HG03064 (cell line): Measurements from ENCODE around the gene MIPEP.
"Not testable (repeated sequence)": the region's sequence is repeated elsewhere in the genome, so short reads cannot be mapped to it uniquely, and the experiment has no call there.

Experiments
- ATAC-seq: cut with Tn5 transposase; IDR thresholded peaks from one replicate; pipeline ENCODE4 v1.9.1; 2021; ENCODE audit warnings: low read depth; ENCODE audit not compliant: unreplicated experiment

Gene MIPEP

DNA sequence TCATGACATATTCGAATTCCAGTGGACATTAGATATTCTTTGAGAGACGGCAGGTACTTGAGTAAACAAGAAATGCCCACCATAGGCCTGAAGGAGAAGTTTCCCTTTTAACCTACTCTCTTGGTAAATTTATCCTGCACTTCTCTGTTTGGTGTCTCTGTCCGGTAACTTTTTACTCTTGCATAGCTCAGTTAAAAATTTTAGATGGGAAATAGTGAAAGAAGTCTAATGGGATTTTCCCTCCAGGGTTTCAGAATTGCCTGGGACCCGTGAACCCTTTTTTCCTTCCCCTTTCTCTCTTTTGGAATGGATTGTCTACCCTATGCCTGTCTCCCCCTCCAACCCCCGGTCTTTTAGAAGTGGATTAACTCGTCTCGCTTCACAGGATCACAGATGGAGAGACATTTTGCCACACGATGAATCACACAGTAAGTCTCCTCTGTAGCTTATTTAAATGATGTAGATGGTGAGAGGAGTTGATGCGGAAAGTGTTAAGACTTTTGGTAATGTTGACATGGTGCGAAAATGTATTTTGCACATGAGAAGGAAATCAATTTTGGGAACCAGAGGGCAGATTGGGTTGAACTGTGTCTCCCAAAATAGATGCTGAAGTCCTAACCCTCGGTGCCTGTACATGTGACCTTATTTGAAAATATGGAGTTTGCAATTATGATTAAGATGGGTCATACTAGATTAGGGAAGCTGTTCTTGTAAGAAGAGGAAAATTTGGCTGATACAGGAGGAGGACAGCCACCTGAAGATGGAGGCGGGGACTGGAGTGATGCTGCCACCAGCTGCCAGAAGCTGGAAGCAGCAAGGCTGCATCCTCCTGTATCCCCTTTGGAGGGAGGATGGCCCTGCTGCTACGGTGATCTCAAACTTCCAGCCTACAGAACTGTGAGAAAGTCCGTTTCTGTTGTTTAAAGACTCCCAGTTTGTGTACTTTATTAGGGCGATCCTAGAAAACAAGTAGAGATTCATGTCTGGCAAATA lies 711 bp upstream of the MIPEP start:
- peak; percentile 7 for ATAC-seq

DNA sequence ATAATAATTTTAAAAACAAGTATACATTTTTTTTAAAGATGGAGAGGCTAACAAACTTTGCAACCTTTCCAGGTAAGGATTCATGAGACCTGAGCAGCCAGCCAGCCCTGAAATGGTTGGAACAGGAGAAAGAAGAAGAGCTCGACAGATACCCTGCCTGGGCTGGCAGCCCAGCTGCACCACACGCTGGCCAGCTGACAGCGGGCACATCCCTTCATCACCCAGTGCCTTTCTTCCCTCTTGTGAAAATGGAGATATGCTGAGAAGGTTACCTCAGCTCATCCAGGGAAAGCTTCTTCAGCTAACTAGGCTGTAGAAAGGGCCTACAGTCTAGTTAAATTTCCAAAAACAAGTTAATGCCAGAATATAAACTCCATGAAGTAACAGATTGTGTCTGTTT lies 4.8 kb downstream of the MIPEP start:
- not testable (repeated sequence) for ATAC-seq

DNA sequence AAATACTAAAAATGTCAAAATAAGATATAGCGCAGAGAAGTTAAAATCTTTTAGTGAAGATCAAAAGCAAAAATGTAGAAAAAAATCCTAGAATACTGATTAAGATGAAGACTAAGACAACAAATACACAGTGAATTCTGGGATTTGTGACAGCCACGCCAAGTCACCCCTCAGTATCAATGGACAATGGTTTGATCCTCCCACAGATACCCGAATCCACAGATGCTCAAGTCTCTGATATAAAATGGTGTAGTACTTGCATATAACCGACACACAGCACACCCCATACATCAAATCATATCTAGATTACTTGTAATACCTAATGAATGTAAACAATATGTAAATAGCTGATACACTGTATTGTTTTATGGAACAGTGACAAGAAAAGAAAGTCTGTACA lies 5.9 kb downstream of the MIPEP start:
- no peak for ATAC-seq

DNA sequence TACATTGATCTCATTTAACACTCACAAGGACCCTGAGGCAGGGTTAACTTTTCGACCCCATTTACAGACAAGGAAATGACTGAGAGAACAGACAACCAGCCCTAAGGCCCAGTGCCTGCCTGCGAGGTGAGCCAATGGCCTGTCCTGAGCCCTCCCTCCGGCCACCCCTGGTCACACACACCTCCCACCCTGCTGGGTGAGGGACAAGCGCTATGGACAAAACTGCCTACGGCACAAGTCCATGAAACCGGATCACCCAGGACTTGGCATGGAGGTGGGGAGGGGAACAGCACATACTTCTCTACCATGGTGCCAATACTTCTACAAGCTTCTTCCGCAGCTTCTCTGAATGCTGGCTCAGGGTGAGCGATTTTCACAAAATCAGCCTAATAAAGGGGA lies 7.8 kb downstream of the MIPEP start:
- not testable (repeated sequence) for ATAC-seq

DNA sequence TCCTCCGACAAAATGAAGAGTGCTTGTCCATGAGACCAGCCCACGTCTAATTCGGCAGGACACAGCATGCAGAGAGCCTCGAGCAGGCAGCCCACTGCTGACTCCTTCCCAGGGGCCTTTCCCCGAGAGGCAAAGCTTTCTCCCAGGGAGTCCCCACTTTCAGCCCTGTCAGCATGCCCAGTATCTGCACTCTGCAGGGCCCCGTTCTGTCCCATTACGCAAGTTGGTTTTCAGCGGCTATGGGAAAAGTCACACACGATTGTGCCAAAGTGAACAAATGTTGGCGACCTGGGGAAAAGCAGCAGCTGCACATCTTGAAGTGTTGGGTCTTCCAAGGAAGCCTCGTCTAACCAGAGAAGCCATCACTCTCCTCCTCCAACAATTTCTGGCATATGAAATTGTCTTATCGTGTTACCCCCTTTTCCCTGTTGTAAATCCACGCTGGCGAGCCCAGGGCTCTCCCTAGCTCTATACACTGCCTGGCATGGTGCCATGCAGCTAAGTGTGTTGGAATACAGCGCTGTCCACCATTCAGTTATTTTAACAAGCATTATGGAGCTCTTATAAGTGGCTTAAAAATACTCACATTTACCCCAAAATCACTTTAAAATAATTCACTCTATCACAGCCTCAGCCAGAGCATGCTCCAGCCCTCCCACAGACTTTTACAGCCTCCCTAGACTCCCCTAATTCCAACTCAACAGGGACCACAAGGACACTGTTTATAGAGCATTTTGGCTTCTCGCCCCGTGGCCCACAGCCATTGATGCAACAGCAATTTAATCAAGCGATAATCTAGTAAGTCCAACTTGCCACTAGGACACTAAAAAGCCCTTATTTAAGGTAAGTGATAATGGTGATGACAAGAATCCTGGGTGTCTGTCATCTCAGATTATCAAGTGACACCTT lies 8.5 kb downstream of the MIPEP start:
- not testable (repeated sequence) for ATAC-seq

DNA sequence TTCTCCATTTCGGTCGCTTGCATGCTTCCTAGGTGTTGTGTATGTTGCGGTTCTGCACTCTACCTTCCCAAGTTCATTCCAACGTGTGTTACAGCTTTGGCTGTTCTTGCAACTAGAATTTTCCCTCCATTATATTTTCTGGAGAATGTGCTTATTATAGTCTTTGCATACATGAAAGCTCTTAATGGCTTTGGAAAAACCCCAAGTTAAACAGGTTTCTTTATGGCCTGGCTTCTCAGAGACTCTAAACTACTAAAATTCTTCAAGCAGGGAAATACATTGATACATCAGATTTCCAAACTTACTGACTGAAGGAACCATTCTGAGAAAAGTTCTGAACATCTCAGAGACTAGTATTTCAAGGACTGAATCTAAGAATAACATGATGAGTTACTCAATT lies 11.9 kb downstream of the MIPEP start:
- no peak for ATAC-seq

DNA sequence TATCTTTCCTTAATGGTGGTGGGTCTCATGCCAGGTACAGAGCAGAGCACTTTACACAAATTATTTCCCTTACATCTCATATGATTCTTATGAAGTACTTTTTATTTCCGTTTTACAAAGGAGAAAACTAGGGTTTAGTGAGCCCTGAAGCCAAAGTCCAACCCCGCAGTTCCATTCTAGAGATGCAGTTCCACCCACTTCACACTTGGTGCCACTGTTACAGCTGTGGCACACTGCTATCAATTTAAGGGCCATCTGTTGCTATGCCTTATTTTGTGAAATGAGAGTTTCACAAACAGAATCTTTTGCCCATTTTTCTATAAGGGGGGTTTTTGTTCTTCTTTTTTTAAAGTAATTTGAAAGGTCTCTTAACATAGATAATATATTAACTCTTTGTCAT lies 12.9 kb downstream of the MIPEP start:
- ATAC-seq, result no peak

DNA sequence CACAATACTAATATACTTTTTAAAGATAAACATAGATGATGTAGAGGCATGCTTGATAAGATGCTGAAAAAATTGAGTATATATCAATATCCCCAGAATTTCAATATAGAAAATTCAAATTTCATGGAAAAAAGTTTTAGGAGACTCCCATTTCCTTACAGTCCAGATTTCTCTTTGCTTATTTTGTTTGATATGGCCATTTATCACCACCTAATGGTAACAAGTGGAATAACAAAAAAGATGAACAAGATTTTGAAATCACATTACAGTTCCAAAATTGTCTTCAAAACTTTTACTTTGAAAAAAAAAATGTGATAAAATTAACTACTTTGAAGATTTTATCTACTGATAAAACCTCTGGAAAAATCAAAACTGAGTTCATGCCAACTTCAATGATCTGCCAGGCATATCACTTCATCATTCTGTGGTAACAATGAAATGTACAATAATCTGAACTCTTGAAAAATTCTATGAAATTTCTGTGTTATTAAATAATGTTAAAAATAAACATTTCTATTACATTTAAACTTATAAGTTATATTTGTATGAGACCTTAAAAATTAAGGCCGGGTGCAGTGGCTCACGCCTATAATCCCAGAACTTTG lies 17.5 kb downstream of the MIPEP start:
- ATAC-seq, result no peak

DNA sequence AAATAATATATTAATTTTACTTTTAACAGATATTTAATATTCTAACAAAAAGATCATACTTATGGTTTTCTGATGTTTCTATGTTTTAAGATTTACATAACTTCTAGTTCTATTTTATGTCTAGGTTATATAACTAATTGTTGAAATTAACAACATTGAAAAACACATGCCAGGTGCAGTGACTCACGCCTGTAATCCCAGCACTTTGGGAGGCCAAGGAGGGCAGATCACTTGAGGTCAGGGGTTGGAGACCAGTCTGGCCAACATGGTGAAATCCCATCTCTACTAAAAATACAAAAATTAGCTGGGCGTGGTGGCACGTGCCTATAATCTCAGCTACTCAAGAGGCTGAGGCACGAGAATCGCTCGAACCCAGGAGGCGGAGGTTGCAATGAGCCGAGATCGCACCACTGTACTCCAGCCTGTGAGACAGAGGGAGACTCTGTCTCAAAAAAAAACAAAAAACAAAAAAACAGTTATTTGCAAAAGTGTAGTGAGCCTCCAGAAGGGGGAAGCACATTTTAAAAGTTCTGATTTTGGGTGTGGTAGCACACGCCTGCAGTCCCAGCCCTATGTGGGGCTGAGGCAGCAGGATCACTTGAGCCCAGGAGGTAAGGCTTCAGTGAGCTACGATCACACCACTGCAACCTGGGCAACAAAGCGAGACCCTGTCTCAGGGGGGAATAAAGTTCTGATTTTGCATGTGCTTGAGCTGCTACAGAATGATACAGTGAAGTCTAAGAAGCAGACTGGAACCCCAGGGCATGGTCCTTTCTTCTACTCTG lies 18.7 kb downstream of the MIPEP start:
- ATAC-seq, result no peak

DNA sequence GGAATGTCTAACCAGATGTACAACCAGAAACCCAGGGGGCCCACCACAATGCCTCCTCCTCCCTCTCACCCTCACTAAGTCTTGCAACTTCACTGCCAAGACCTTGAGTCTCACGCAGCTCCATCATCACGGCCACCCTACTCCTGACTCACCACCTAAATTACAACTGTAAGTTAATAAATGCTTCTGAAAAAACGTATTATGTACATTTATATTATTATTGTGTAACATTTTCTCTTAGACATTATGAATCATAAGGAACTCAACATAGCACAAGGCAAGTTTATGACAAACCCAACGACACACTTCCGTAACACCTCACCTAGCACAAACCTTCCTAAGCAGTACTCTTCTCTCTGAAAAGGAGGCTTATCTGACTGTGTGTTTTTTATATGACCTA lies 20.7 kb downstream of the MIPEP start:
- no peak for ATAC-seq

DNA sequence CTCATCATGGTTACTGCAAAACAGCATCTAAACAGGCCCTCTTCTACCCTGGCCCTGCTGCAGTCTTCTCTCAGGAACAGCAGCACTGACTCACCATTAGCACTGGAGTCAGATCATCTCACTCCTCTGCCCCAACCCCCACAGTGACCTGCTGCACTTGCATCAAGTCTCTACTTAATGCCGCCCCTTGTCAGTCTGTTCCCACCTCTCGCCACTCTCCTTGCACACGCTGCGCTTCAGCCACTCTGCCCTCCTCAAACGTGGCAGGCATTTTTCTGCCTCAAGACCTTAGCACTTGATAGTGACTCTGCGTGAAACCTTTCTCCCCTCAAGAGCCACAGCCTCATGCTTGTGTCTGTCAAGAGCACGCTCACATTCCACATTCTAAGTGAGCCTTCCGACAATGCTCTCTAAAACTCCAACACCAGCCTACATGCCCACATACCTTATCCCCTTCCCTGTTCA lies 22.1 kb downstream of the MIPEP start:
- no peak for ATAC-seq

DNA sequence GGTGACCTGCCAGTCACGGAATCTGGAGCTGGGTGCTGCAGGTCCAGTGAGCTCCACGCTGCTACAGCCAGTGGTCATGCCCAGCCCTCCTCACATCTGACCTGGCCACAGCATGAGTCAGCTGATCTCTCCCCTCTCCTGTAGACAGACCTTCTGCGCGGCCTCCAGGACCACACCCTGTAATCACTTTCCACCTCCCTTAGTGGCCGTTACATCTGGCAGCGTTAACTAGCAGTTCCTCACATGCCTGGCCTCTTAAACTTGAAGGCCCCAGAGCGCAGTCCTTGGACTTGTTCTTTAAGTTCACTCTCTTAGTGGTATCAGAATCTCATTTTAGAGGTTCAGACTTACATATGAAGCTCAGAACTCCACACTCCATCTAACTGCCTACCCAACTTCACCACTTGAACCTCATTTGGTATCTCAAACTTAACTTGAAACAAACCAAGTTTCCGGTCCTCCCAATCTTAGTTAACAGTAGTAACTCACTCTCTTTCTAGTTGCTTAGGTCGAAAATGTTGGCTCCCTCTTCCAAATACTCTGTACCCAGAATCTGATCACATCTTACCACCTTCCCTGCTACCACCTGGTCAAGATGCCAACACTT lies 22.7 kb downstream of the MIPEP start:
- no peak for ATAC-seq

DNA sequence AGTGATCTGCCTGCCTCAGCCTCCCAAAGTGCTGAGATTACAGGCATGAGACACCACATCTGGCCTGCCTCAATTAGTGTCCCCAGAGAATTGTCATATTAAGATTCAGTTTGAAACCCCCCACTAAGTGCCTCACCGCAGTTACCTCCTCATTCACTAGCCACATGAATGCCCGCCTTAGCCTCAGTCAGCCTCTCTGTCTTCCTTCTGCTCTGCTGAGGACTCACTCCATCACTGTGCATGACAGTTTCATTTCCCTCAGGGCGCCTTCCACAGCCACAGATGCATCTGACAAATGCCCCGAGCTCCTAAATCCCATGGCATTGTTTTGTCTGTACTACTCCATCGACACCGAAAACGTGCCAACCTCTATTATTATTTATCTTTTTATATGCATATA lies 23.3 kb downstream of the MIPEP start:
- ATAC-seq, result no peak

DNA sequence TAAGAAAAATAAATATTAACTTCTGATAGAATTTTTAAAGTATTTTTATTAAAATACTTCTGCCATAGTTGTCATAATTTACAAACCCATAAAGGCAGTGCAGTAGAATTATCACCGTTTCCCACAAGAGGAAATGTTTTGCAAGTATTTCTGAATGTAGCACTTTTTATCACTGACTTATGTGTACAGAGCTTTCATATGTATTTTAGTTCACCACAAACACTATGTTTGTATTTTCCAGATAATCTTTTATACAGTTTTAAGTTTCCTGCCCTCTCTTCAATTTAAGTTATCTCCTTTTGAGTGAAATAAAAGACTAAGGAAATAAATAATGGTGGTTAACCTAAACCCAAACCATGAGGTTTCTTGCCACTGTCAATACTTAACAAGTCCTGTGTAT lies 24.2 kb downstream of the MIPEP start:
- ATAC-seq, result no peak

DNA sequence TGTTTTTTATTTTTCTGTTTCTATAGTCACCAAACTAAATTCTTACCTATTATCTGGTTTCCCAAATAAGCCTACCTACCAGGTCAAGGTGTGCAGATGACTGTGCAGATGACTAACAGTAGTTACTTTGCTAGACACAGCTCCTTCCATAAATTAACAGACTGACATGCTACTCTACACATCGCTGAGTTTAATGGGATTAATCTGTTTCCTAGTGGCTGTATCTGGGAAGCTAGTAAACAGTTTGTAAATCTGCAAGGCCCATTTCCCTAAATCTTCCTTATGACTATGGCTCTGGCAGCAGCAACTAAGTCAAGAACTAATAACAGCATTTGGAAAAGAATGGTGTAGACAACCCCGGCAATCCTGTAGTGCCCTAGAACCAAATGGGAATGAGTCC lies 27.9 kb downstream of the MIPEP start:
- no peak for ATAC-seq

DNA sequence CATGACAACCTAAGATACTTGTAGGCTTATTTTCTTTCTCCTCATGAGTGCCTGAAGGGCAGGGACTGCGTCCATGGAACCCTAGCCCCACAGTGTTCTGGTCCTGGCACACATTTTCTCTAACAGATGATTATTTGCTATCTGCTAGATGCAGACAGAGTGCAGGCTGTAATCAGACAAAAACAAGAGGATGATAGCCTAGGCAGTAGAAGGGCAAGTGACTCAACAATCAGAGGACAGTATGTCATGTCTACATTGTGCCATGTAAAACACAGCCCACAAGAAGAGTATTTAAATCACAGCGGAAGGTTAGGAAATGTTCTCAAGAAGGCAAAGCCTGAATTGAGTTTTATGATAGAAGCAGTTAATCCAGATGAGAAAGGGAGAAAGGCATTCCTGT lies 29.3 kb downstream of the MIPEP start:
- no peak for ATAC-seq

DNA sequence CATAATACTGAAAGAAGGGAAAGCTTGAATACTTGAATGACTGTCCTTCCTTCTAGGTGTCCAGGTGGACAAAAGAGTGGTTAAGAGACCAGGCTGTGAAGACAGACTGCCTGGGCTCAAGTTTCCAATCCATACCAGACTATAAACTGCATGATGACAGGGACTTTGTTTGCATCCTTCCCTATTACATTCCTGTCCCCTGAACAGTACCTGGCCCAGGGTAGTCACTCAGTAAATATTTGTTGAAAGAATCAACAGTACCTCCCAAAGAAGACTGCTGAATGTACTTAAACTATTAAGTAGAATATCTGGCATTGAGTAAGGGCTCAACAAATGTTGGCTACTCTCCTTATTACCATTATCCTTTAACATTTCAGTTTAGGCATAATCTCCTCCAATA lies 29.7 kb downstream of the MIPEP start:
- no peak for ATAC-seq

DNA sequence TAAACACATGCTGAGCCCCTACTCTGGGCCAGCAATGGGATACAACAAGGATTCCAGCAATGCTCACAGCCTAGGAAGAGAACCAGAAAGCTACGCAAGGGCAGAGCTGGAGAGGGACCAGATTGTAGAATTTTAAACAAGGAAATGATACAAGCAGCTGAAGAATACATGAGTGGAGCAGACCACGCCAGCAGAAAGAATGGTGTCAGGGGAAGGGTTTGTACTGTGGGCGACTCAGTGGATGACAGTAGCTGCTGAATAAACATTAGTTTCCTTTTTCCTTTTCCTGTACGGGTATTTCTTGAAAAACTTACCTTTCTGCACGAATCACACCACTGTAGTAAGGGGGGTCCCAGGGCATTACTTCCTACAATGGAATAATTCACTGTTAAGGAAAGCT lies 30.7 kb downstream of the MIPEP start:
- ATAC-seq, result no peak

DNA sequence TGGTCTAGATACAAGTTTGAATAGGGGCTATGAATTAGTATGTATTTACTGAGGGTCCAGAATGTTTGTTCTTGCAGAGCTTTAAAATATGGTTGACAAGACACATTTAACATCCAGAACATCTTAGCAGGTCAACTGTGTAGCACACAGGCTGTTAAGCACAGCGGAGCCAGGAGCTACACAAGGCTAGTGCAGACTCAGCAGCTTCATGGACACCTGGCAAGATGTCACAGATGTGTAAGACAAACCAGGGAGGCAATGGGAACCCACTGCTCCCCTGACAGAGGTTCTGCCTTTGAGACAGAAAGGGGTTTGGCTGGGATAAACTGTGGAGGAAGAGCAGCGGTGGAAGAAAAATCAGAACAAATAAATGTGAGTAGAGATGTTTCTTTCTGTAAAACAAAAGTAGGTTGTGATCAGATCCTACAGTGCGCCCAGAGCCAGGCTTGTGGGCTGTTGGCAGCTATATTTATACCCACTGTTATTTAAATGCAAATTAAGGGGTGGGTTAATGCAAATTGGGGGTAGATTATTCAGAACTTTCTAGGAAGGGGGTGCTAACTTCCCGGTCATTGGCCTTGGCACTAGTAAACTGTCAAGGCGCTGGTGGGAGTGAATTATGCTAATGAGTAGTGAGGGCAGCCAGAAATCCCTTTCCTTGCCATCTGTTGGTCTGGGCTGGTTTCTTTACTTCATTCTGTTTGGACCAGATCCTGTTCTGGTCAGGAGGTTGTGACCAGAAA lies 33.0 kb downstream of the MIPEP start:
- no peak for ATAC-seq
